GM10847 (cell line): Measurements from ENCODE around the gene TMEM178B.

Experiments used
- POLR2A ChIP-seq: IDR thresholded peaks from 2 replicates; pipeline ENCODE4 v1.6.1; 2011; ENCODE audit not compliant: insufficient read length; ENCODE audit errors: extremely low read depth

TMEM178B gene

DNA sequence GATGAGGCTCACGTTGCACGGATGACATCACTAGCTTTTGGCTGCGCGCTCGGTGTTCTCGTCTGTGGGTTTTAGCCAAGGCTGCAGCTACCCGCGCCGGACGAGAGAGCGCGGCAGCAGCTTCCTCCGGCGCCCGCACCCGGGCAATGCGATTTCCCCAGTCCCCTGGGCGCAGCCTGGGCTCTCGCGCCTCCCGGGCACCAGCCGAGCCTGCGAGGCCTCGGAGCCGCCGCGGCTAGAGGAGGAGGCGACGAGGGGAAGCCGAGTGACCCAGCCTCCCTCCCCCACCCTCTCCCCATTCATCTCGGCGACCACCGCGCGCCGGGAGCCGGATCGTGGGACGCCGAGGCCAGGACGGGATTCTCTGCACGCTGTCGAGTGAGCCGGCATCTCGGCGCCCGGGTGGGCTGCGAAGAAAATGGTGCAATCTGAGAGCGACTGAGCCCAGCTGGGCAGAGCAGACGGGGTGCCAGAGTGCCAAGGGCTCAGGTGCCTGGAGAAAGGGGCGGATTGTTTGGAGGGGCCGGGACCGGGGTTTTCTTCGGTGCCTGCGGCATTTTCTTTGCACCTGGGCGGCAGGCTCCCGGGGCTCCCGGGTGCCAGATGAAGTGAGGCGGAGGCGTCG, 1.2 kb upstream of the TMEM178B start:
- TF ChIP-seq POLR2A, result no peak

- TF ChIP-seq POLR2A, result no peak
Observed at GRCh38 chr7:141073173-141073640, 657 bp upstream of the TMEM178B start.

- TF ChIP-seq POLR2A, result no peak
Observed at GRCh38 chr7:141074162-141074991, 513 bp downstream of the TMEM178B start.

- no peak for TF ChIP-seq POLR2A
Observed at GRCh38 chr7:141074997-141075396, 1.1 kb downstream of the TMEM178B start.

GRCh38 chr7:141076377-141076776, 2.5 kb downstream of the TMEM178B start:
- no peak for TF ChIP-seq POLR2A

GRCh38 chr7:141079219-141079618, 5.4 kb downstream of the TMEM178B start:
- TF ChIP-seq POLR2A, result no peak

DNA sequence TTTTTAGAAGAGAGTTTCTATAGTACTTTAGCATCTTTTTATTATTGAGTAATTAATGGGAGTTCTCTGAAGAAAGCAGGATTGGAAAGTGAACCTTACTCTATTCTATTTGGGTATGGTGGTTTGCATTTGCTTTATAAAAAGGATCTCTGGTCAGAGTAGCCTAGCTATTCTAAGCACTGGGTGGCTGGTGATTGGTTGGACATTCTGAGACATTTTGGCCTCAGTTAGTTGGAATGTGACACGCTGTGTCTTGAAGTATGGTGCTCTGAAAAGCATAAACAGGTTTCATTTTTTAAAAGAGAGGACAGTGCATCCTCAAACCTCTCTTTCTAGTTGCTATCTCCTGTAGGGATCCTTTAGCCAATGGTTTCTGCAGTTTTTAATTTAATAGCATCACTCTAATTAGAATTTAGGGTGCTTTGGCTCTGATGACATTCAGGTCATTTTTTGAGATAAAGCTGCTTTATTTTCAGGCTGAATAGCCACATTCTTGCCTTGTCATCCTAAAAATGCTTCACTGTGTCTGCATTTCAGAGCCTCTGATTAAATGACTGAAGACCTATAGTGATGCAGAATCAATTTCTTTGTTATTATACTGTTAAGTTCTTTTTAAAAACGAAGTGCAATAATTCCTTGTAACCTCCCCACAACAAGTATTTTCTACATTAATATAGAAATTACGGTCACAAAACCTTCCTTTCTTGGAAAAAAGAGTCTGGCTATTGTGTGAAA, 20.6 kb downstream of the TMEM178B start:
- TF ChIP-seq POLR2A, result no peak

DNA sequence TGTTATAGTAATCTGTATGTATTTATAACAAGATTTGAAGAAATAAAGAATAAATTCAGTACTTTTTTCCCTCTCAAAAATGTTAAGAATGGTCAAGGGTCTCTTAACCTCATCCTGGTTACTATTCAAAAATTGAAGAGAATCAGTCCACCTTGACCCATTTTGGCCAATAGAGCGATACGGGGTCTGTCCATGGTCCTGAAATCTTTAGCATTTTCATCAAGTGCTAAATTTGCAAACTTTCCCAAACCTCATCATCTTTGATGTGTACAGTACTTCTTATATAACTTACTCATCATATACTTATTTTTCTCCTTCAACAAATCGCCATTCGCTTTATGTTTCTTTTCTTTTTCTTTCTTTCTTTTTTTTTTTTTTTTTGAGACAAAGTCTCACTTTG, 23.6 kb downstream of the TMEM178B start:
- TF ChIP-seq POLR2A, result no peak

GRCh38 chr7:141102436-141102835, 28.6 kb downstream of the TMEM178B start:
- no peak for TF ChIP-seq POLR2A

GRCh38 chr7:141103847-141104429, 30.1 kb downstream of the TMEM178B start:
- TF ChIP-seq POLR2A, result no peak

- no peak for TF ChIP-seq POLR2A
Observed at GRCh38 chr7:141113131-141113530, 39.3 kb downstream of the TMEM178B start.

DNA sequence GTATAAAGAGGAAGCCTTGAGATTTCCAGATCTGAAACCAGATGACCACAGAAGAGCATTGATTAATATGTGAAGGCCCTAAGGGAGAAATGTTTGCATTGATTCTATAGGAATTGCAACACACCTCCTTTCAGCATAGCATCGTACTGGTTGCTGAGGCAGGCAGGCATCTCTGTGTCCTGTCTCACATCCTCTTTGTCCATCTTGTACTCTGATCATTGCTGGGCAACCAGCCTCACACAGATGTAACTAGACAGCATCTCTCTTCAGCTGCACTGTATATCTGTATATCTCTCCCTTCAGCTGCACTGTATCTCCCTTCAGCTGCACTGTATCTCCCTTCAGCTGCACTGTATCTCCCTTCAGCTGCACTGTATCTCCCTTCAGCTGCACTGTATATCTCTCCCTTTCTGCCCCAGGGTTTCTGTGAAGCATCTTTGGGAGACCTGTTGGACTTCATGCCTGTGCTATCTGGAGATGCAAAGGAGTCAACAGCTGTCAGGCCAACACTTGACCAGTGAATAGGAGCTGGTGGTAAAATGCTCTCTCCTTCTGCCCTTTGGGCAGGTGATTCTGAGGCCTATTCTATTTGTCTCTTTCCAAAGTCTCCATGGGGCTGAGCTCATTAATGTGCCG, 40.3 kb downstream of the TMEM178B start:
- no peak for TF ChIP-seq POLR2A

- TF ChIP-seq POLR2A, result no peak
Observed at GRCh38 chr7:141115965-141116364, 42.1 kb downstream of the TMEM178B start.

GRCh38 chr7:141118767-141119166, 44.9 kb downstream of the TMEM178B start:
- TF ChIP-seq POLR2A, result no peak

DNA sequence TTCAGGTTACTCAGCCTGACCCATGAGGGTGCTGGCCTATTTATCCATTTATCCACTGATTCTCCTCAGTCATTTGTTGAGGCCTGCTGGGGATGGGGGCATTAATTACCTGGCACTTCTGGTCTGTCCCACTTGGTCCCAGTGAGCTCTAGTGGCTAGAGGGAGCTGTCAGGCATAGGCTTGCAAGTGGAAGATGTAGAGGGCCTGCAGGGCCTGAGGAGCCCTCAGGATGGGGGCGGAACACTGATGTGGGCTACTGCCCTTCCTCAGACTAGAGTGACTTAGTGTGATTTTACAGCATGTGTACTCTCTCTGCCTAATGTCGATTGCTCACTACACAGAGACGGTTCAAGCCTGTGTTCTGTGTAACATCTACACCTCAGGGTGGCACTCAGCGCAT, 45.3 kb downstream of the TMEM178B start:
- no peak for TF ChIP-seq POLR2A

DNA sequence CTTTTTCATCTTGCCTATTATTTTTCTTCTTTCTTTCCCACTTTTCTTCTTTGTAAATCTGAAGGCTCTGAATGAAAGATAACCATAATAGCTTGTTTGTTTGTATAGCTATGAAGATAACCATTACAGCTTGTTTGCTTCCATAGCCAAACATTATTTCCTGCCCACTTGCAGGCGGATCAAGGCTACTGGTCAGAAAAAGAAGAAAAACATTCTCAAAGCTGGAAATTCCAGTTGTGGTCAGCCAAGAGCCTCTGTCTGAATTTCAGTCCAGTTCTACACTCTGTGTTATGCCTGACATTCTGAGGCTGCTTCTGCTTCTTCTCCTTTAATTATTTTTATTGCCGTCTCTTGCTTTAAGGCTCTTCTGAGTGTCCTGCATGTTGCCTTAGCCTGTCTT, 48.9 kb downstream of the TMEM178B start:
- TF ChIP-seq POLR2A, result no peak

DNA sequence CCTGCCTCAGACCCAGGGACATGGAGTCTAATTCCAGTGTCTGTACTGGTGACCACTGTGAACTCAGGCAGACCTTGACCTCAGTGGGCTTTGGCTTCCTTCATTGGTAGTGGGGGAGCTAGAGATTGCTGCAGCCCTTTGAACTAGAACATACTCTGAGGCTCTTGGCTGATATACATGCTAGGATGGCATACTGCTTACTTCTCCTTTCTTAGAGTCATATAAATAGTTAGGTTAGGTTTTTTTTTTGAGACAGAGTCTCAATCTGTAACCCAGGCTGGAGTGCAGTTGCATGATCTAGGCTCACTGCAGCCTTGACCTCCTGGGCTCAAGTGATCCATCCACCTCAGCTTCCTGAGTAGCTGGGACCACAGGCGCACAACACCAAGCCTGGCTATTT, 49.7 kb downstream of the TMEM178B start:
- no peak for TF ChIP-seq POLR2A
